NCI-H2196 (cell line): ENCODE measurements around the gene CTNNA3.

Source experiments
- DNase-seq: peaks from one replicate; lab custom pipeline; 2025; ENCODE audit not compliant: unreplicated experiment; lab: John Stamatoyannopoulos, UW

The CTNNA3 gene

DNA sequence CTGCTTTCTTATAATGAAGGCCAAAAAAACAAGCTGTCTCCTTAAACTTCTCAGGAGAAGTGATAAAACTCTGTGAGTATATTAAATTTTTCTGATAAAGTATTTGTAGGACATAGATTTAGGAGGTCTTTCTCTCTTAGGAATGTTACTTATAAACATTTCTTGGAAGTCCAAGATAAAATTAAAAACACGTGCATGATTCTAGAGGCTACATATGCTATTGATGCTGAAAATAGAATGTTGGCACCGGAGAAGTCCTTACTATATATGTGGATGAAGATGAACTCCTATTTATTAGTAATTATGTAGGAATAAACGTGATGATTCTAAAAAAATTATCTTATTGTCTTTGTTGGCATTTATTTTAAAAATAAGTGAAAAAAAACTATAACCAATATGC, 1011.4 kb downstream of the CTNNA3 start:
- no peak for DNase-seq

DNA sequence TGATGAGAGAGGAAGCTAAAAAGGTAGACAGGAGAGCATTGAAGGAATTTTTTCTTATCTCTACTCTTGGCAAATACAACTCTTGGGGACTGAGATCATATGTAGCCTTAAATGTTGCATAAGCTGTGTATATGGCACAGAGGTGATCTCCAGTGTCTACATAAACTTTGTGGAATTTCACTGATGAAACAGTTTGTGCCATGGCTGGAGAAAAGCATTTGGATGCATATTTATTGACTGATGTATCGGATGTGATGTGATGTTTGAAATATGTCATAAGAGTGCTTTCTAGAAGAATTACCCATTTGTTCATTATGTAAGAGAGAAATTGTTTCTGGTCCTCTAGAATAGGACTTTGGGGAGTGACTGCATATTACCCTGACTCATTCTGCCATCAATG, 1015.1 kb downstream of the CTNNA3 start:
- DNase-seq = no peak

DNA sequence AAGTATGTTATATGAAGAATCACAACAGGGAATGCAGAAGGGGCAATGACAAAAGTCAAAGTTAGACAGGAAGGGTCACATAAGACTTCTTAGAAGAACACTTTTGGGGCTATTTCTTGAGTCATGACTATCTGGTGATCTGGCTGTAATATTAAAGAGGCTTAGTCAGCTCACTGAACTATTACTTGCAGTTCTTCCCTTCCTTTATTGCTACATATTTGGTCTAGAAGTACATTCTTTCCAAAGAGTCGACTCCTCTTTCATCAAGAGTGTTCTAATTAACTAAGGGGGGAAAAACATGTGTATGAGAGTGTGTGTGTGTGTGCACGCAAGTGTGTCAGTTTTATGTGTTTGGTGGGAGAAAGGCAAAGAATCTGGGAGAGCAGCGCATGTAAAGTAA, 1017.5 kb downstream of the CTNNA3 start:
- no peak for DNase-seq

DNA sequence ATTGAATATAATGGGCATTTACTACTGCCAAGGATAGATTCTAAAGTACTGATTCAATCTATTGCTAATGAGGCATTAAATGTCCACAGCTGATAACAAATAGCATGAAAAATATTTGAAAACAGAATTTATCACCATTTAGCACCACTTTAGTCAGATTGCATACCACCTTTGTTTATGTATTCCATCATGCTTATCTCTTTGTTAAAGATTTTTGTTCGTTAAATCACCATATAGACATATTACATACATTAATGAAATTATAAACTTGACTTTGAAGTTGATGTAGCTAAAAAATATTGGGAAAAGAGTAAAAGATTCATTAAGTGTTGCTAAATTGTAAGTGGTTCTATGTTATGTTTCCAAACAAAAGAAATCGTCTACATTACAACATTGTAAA, 1022.9 kb downstream of the CTNNA3 start:
- no peak for DNase-seq

DNA sequence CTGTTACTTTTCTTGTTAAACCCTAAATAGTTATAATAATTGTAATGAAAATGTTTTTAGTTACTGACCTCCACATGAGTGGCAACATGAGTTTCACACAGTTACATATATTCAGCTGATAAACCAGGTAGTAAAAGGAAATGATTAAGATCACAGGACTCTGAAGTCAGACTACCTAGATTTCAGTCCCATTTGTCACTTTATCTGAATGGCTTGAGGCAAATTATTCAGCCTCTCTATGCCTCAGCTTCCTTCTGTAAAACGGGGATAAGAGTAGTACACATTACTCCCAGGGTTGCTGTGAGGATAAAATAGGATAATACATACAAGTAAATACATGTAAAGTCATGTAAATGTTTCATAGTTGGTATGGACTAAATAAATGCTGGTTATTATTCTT, 1024.4 kb downstream of the CTNNA3 start:
- no peak for DNase-seq

DNA sequence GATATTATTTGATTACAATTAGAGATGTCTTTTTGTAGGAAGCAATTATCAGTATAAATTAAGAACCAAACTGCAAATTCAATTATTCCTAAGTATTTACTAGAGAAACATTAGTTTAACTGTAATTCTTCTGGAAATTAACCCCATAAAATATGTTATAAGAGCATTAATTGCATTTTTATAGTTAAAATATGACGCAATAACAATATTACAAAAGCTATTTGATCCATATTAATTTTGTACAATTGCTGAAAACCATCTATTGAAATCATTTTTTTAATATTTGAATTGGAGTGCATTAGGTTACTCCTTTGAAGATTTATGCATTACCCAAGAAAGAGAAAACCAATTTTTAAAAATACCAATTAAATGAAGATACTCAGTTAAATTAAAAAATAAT, 1024.9 kb downstream of the CTNNA3 start:
- no peak for DNase-seq

DNA sequence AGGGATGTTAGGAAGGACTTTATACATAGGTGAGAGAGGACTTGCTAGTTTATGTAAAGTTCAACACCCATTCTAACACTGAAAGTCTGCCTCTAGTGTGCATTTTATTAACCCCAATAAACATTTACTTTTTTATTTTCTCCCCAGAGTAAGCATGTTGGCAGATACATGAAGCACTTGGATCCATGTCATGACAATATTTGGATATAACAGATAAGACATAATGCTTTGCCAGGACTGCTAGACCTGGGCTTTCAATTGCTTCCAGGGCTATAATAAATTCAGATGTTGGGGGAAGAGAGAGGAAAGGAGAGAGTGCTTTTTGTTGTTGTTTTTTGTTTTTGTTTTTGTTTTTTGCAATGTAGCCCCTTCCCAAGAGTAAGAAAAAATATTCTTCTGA, 1039.5 kb downstream of the CTNNA3 start:
- DNase-seq = no peak

DNA sequence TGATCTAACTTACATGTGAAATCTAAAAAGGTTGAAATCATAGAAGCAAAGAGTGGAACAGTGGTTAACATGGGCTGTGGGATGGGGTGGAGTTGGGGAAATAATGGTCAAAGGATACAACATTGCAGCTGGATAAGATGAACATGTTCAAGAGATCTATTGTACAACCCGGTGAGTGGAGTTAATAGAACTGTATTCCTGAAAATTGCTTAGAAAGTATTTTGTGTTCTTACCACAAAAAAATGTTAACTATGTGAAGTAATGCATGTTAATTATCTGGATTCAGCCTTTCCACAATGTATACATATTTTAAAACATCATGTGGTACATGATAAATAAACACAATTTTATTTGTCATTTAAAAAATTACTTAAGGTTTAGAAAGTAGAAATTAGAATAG, 1041.1 kb downstream of the CTNNA3 start:
- no peak for DNase-seq

DNA sequence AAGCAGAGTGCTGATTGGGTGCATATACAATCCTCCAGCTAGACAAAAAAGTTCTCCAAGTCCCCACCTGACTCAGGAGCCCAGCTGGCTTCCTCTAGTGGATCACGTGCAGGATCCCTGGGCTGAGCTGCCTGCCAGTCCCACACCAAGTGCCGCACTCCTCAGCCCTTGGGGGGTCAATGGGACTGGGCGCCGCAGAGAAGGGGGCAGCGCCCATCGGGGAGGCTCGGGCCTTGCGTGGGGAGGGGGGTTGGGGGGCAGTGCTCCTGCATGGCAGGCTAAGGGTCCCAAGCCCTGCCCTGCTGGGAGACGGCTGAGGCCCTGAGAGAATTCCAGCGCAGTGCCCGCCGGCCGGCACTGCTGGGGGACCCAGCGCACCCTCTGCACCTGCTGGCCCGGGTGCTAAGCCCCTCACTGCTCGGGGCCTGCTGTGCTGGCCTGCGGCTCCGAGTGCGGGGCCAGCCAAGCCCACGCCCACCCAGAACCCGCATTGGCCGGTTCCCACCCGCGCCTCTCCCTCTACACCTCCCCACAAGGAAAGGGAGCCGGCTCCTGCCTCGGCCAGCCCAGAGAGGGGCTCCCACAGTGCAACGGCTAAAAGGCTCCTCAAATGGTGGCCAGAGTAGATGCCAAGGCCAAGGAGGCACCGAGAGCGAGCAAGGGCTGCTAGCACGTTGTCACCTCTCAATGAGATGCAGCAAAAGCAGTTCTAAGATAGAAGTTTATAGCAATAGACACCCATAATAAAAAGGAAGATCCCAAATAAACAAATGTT, 1044.5 kb downstream of the CTNNA3 start:
- no peak for DNase-seq

DNA sequence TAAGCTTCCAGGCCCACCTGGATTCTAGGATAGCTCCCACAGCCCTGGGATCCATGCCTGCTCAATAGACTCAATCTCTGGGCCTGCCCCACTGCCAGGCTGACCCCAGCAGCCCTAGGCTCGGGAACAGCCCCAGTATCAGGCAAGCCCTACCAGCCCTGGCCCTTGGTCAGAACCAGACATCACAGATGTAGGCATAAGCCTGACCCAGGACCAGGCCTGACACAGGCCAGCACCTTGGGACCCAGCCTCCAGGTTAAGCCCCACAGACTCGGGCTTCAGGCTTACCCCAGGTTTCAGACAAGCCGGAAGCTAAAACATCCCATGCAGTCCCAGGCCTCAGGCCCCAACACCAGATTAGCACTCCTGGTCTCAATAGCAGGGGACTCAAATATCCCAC, 1046.4 kb downstream of the CTNNA3 start:
- DNase-seq = no peak

DNA sequence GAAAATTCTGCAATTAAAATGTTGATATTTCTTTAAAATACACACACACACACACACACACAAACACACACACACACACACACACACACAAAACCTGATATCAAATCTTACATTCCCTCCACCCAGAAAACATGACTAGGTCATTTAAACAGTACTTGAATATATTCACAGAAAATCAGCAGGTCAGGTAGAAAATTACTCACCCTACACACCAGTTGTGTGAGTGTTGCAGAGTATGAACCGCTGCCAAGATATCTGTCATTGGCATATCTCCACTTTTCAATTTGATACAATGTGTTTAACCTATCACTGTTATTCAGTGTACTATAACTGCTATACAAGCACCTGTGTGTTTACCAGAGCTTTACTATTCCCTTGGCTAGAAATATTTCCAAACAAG, 1053.8 kb downstream of the CTNNA3 start:
- DNase-seq = no peak

DNA sequence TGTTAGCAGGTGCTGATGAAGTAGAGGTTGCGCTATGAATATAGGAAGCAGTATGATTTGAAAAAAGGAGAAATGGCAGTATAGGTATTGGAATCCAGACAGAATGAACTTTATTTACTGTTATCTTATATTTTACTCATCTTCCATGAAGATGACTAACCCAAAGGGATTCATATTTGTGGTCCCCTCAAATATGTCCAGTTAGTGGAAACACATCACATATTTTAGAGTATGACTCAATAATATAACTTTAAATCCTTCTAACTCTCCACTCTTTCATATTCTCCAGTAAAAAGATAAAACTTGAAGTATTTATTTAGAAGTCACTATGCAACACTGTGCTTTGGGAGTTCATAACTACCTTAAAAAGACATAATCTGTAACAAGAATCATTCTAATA, 1056.6 kb downstream of the CTNNA3 start:
- no peak for DNase-seq

DNA sequence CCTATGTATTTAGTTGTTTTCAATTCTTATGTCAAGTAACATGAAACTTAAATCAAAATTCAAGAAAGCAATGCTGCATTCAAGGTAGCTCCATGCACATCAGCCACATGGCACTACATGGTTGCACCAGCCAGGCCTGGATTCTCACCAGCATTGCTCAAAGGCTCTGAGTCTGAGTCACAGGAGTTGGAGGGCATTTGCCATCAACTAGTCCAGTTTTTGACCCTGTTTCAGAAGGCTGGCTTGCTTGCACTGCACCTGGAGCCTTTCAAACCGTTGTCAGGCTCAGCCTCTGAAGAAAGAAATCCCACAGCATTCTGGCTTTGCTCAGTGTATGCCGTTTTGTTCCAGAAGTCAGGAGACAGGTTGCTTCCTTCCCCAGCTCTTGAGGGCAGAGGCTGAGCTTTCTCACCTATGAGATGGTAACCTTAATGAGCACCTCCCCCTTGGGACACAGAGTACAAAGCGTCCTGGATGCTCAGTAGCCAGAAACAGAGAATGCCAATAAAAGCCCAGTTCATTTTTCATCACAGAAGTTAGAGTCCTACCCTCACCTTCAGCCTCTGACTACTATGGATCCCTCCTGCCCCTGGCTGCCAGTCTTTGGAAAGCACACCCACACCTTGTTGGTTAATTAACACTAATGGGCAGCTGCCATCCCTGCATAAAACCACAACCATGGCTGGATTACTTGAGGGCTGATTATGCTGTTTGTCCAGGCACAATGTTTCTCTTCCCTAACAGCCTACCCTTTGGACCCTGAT, 1058.5 kb downstream of the CTNNA3 start:
- no peak for DNase-seq

DNA sequence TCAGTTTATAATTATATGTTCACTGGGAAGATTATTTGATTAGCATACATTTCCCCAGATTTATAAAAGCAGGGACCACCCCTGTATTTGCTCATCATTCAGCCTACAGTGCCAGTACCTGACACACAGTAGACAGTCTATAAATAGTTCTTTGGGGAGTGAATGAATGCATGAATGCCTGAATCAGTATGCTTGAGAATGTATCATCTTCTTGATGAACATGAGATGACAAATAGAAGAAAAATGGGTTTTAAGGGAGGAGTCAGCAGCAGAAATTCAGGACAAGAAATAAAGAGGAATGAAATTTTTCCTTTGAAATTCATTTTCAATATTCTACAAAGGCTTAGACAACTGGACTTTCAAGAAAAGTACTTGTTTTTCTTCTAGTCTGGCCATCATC, 1066.0 kb downstream of the CTNNA3 start:
- DNase-seq = no peak

DNA sequence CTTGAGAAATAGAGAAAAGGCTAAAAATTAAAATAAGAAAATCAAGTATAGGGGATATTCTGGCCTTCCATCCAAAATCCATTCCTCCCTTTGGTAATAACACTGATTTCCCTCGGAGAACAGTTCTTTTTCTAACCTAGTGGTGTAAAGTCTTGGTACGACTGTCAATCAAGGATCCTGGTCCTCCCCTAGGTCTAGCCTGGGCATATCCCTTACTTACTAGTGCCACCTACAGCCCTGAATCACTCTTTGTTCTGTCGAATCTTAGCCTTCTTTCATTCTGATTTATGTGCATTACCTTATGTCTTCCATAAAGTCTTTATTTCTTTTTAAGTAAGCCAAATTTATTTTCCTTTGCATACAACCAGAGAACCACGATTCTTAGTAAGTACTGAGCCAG, 1068.8 kb downstream of the CTNNA3 start:
- no peak for DNase-seq

DNA sequence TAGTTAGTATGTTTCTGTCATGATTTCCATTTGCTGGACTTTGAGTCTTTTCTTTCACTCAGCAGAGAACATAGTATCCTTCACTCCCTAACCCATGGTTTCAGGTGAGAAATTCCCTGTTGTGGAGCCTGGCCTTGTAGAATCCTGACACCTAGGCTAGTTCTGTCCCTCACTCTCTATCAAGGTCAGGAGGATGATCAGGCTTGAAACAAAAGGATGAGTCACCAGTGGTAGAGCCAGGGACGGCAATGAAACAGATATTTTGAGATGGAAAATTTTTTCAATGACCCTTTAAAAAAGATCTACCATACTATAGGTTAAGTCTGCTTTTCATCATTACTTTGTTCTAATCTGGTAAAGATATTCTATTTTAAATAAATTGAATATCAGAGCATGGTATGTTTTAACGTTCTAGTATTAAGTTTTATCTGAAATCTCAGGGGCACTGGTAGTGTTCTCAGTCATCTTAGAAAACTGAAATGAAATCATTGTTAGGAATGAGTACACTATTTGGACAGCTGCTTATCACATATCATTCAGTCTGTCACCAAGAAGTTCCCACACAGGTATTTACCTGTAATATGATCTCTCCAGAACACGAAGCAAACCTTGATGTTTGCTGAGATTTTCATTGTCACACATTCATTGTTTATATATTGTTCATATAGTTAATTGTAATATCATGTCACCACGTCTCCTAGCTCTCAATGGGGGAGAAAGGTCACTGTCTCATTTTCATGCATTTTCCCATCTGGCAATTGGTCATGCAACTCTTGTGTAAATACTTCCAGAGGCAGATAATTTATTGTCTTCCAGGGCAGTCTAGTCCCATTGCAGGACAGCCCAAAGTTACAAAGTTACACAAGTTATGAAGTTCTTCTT, 1070.0 kb downstream of the CTNNA3 start:
- no peak for DNase-seq

DNA sequence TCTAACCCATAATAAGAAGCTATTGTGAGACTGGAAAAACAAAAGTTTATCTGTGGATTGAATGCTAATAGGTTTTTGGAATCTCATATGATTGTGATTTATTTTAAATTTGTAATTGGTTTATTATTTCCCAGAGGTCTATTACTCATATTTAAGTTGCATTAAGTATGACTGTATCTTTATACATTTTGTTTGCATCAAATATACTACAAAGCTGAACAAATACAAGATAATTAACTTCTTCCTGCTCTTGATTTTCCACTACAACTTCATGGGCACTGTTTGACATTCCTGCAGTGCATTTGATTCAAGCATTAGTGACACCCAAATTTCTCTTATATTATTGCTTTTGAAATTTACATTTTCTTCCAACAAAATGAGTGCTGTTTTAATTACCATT, 1073.9 kb downstream of the CTNNA3 start:
- no peak for DNase-seq

DNA sequence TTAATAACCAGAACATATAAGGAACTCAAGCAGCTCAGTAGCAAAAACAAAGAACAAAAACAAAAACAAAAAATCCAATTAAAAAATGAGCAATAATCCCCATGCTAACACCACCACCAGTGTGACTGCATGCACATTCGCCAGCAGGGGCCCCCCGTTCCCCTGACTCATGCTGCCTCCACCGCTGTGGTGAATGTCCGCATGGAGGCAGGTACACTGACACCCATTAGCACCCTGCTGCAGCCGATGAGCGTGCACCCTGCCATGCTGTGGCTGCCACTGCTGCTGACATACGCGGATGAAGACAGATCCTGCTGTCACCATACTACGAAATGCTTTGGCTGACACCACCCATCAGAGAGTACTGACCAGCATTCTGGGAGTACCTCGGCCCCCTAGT, 1091.8 kb downstream of the CTNNA3 start:
- DNase-seq = no peak

DNA sequence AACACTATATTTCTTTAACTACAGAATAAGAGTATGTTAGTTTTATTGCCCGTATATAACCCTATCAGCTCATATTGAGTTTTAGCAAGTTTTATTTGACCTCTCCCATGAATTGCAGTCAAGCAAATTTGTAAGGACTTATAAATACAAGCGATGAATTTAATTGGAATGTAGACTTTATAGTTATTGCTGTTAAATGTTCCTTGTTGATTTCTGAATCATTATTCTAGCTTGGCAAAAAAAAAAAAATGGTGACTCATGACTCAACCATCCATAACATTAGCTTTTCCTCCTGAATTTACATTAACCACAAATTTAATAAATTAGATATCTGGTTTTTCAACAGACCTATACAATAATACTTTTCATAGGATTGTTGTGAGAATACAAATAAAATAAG, 1104.1 kb downstream of the CTNNA3 start:
- DNase-seq = no peak

DNA sequence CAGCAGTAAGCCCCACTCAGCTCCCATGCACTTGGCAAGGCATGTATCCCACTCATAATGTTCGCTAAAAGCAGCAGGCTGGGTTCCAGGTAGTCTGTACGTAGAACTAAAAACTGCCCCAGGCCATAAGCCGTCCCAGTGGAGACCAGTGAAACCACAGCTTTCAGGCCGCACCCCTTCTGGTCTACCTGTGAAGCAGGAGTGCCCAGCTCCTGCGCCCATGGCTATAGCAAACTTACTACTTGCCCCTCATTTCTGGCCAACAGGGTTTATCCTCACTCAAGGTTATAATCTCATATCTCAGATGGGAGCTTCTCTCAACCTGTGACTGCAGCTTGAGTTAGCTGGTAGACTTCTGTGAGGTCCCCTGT, 1108.3 kb downstream of the CTNNA3 start:
- no peak for DNase-seq

DNA sequence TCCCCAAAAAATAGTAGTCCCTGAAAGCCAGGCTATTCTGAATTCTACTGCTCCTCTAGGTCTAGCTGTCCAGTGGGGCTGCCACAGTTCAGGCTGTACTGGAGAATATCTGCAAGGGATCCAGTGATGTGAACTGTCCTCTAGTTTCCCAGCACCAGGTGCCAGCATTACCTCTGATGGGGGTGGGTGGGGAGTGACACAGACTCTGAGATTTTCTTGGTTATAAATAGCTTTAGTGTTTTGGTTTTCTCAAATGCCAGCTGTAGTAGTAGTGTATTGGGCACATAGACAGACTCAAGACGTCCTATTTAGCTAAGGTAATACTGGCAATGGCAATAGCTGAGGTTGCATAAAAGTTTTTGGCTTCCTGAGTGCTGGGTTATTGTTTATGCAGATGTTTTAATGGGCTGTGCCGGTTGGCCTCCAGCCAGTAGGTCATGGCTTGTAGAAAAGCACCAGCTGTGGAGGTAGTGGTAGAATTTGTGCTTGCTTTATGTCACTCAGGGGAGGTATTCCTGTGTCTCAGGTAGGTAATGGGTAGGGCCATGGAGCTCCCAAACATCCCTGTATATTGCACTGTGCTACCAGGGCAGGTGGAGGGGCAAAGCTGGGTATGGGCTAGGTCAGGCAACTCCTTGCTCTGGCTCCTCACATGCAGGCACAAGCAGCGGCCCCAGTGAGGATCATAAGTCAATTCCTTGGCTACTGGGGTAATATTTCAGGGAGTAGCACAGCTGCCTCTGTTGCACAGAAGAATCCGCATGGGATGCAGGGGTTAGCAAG, 1108.9 kb downstream of the CTNNA3 start:
- DNase-seq = no peak
